GM12878 (cell line): ENCODE results near the gene MBD3. TPM values are rescaled to one million over a fixed set of nuclear protein-coding genes. Genes with fewer than 3 reads are reported as not detected.
A peak's percentile ranks its signal among the peaks of the same experiment; 100 is the strongest.

Experiments used
- ATAC-seq: fragments of 200-7000 bp; cut with Tn5 transposase; 3 replicates; pipeline ENCODE4 v1.9.1; 2020; ENCODE audit warnings: mild to moderate bottlenecking, moderate library complexity
- BruUV-seq: library from RNA; stranded (reverse); fragments of 400-500 nt; replicated peaks from 2 replicates; lab custom pipeline; 2021; lab: Mats Ljungman, UMichigan
- CTCF ChIA-PET: fragments of 300-600 bp; sonication (Branson Sonifier 250); formaldehyde crosslinking; extraction: SDS; loops from one replicate; lab custom pipeline; 2021; ENCODE audit warnings: inconsistent platforms; lab: Yijun Ruan, JAX
- POLR2A ChIA-PET: fragments of 350-600 bp; formaldehyde crosslinking; extraction: SDS; loops from one replicate; lab custom pipeline; 2021; ENCODE audit warnings: inconsistent platforms; lab: Charles Lee
- RAD21 ChIA-PET: fragments of 300-600 bp; sonication (Branson Sonifier 250); formaldehyde crosslinking; loops from one replicate; lab custom pipeline; 2023; ENCODE audit warnings: antibody characterized with exemption; ENCODE audit not compliant: unreplicated experiment; lab: Charles Lee
- SMC1A ChIA-PET: fragments of 300-600 bp; sonication (Branson Sonifier 250); formaldehyde crosslinking; loops from one replicate; lab custom pipeline; 2023; ENCODE audit not compliant: unreplicated experiment, uncharacterized antibody; lab: Charles Lee
- DNase-seq: peaks from one replicate; pipeline ENCODE4 v3.0.0-alpha.2; 2011; ENCODE audit warnings: low read depth, low spot score
- FAIRE-seq: peaks from 3 replicates; lab custom pipeline; 2011; peaks lifted over from hg19 to GRCh38; lab: Jason Lieb, UNC
- H2AFZ ChIP-seq: 2 replicates; pipeline ENCODE4 v1.6.0; 2011; ENCODE audit warnings: low read depth, low read length, control low read depth; ENCODE audit not compliant: control insufficient read depth
- H3K27ac ChIP-seq: 2 replicates; pipeline ENCODE4 v1.5.1; 2011; ENCODE audit warnings: control low read depth; ENCODE audit not compliant: control insufficient read depth, insufficient read depth
- H3K27me3 ChIP-seq, 2 experiments: replicated peaks in 1 of 2; 2 replicates each; pipeline versions ENCODE4 v1.6.0 to v1.6.1; 2011; ENCODE audit warnings: low read length in 1 of 2; ENCODE audit not compliant: control insufficient read depth in 2 of 2, insufficient read depth in 2 of 2
- H3K36me3 ChIP-seq, 2 experiments: 2 replicates each; pipeline ENCODE4 v1.5.1; 2011; ENCODE audit warnings: low read length in 1 of 2; ENCODE audit not compliant: control insufficient read depth in 2 of 2, insufficient read depth in 2 of 2
- H3K4me1 ChIP-seq: 2 replicates; pipeline ENCODE4 v1.6.1; 2011; ENCODE audit warnings: mild to moderate bottlenecking, low read length, moderate library complexity, mixed read lengths; ENCODE audit not compliant: control insufficient read depth, insufficient read depth
- H3K4me2 ChIP-seq: 2 replicates; pipeline ENCODE4 v1.6.0; 2011; ENCODE audit warnings: control low read depth; ENCODE audit not compliant: control insufficient read depth, insufficient read depth
- H3K4me3 ChIP-seq: fragments of 200-600 bp; sonication (generic); 2 replicates; pipeline ENCODE4 v1.5.1; 2016
- H3K79me2 ChIP-seq: 2 replicates; pipeline ENCODE4 v1.6.0; 2011; ENCODE audit warnings: low read length; ENCODE audit not compliant: control insufficient read depth, insufficient read depth
- H3K9ac ChIP-seq: 2 replicates; pipeline ENCODE4 v1.8.0; 2011; ENCODE audit warnings: low read length, control low read depth, mixed read lengths; ENCODE audit not compliant: control insufficient read depth, insufficient read depth
- H3K9me3 ChIP-seq: replicated peaks from 3 replicates; pipeline ENCODE4 v1.5.1; 2011; ENCODE audit warnings: mild to moderate bottlenecking, low read length; ENCODE audit not compliant: control insufficient read depth, insufficient read depth
- H4K20me1 ChIP-seq: 2 replicates; pipeline ENCODE4 v1.6.0; 2011; ENCODE audit not compliant: control insufficient read depth, insufficient read depth
- HDAC6 ChIP-seq: fragments of 200-600 bp; sonication (generic); IDR thresholded peaks from one replicate; pipeline ENCODE4 v1.8.0; 2017; ENCODE audit warnings: antibody characterized with exemption; ENCODE audit not compliant: unreplicated experiment
- JUND ChIP-seq: IDR thresholded peaks from 2 replicates; pipeline ENCODE4 v1.6.1; 2012; ENCODE audit warnings: low read depth, mild to moderate bottlenecking, low read length, improper control_type of control experiment, moderate library complexity
- NFYA ChIP-seq: IDR thresholded peaks from 2 replicates; pipeline ENCODE4 v1.6.1; 2011; ENCODE audit warnings: low read depth, mild to moderate bottlenecking, low read length, improper control_type of control experiment, borderline replicate concordance
- POLR2A ChIP-seq: IDR thresholded peaks from 2 replicates; pipeline ENCODE4 v1.6.1; 2011; ENCODE audit warnings: low read depth, mild to moderate bottlenecking, low read length
- POU2F2 ChIP-seq: IDR thresholded peaks from 3 replicates; pipeline ENCODE4 v1.6.1; 2011; ENCODE audit warnings: low read depth, mild to moderate bottlenecking, low read length, borderline replicate concordance
- SMAD5 ChIP-seq: IDR thresholded peaks from 2 replicates; pipeline ENCODE4 v1.6.1; 2016; ENCODE audit warnings: antibody characterized with exemption, low read depth
- TARDBP ChIP-seq: IDR thresholded peaks from 2 replicates; pipeline ENCODE4 v1.6.1; 2016; ENCODE audit warnings: borderline replicate concordance
- TCF12 ChIP-seq: IDR thresholded peaks from 2 replicates; pipeline ENCODE4 v1.6.1; 2011; ENCODE audit warnings: low read depth, mild to moderate bottlenecking, low read length
- ZSCAN29 ChIP-seq: fragments of 450-650 bp; IDR thresholded peaks from 2 replicates; pipeline ENCODE4 v1.6.1; 2017; ENCODE audit warnings: mild to moderate bottlenecking, moderate library complexity
- WGBS: methylation state at CpG from one replicate; pipeline ENCODE4 v1.1.6; 2016; ENCODE audit warnings: low lambda C conversion rate; ENCODE audit not compliant: insufficient replicate concordance, insufficient coverage; ENCODE audit errors: missing lambda C conversion rate; 5-methylcytosine and 5-hydroxymethylcytosine counted together
- in situ Hi-C: fragments of 300-500 bp; cut with MboI; formaldehyde crosslinking; loops from 9 replicates; pipeline ENCODE4 v1.14.3; 2018; ENCODE audit warnings: mixed read lengths
- intact Hi-C: fragments of 100-400 bp; cut with micrococcal nuclease; formaldehyde crosslinking; loops from one replicate; pipeline ENCODE4 v1.14.2; 2022; ENCODE audit not compliant: unreplicated experiment
- polyA plus RNA-seq, 11 experiments: library from polyadenylated mRNA; depleted of rRNA in 4 of 11; unstranded in 6 of 11; stranded (reverse) in 5 of 11; fragments of >200 nt; fragmentation: Nextera tagmentation in 4 of 11; fragmentation: Illumina TruSeq in 1 of 11; extraction: Ambion mirVana in 4 of 11; extraction: Trizol in 1 of 11; gene quantifications; 1 replicate in 1 of 11; 2 replicates in 10 of 11; pipeline versions ENCODE4 v1.2.1 to v1.2.3, GENCODE V29; 2011 to 2016; ENCODE audit warnings: inconsistent platforms in 2 of 11, missing spikeins in 2 of 11, low read depth in 1 of 11
- total RNA-seq, 4 experiments: library from RNA; depleted of rRNA in 3 of 4; stranded (reverse); fragments of >200 nt in 3 of 4; fragmentation: Illumina TruSeq in 1 of 4; extraction: Trizol in 1 of 4; gene quantifications; 2 replicates each; pipeline versions ENCODE4 v1.2.1 to v1.2.3, GENCODE V29; 2013 to 2021
- TF ChIP-seq, protein P1 (sequence below): IDR thresholded peaks from 2 replicates; pipeline ENCODE4 v1.6.1; 2011; ENCODE audit warnings: borderline replicate concordance, low read depth, mild to moderate bottlenecking, moderate library complexity, mixed read lengths, low read length; ENCODE audit not compliant: insufficient read depth; ENCODE audit errors: extremely low read length

The MBD3 gene
- total and polyA plus RNA-seq, 10 of the 15 experiments (the other 5 are each of a cell fraction or from before 2014, with no cell fraction given): 0.13 to 107 (median 21.9) TPM

DNA sequence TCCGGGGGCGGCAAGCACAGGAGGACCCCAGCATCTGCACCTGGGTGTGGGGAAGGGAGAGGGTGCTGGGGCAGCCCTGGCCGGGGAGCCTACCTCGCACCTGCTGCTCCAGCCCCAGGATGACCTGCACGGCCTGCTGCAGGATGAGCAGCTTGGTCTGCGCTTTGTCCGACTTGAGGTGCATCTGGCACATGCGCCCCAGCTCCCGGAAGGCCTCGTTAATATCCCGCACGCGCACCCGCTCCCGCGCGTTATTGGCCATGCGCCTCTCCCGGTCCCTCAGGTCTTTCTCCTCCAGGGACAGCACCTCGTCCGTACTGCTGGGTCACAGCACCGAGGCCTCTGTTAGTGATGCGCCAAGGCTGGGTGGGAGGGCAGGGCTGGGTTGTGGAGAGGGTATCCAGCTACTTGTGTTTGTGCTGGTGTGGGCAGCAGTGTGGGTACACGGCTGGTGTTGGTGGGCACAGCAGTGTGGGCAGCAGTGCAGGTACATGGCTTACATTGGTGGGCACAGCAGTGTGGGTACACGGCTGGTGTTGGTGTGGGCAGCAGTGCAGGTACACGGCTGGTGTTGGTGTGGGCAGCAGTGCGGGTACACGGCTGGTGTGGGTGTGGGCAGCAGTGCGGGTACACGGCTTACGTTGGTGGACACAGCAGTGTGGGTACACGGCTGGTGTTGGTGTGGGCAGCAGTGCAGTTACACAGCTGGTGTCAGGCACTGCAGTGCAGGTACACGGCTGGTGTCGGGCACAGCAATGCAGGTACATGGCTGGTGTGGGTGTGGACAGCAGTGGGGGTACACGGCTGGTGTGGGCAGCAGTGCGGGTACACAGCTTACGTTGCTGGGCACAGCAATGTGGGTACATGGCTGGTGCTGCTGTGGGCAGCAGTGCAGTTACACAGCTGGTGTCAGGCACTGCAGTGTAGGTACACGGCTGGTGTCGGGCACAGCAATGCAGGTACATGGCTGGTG lies 19.7 kb upstream of the MBD3 start:
- intact Hi-C loops: no loop called here
- Histone ChIP-seq H3K9me3 (no peaks in the 10 kb centered on the region), H3K4me2 (no peak overlapping the region), H4K20me1 (no peaks in the 10 kb centered on the region), H3K79me2 (no peaks in the 10 kb centered on the region), H3K36me3 (peaks cover 15 to 49% of the 10 kb centered on the region in 2 experiments), H3K4me3 (no peak overlapping the region), H2AFZ (no peak overlapping the region)
- SMC1A ChIA-PET: no interaction called here
- ATAC-seq: no peak
- RAD21 ChIA-PET: no interaction called here
- BruUV-seq: no TSS peak
- no peak for FAIRE-seq
- DNase-seq: no peak
- POLR2A ChIA-PET: no interaction called here
- in situ Hi-C loops: no loop called here
- WGBS: 88% methylated on average over 39 of the region's 39 CpGs
- TF ChIP-seq POU2F2 (no peak), POLR2A (peak; percentile 72)
- TF ChIP-seq, all 136 proteins: peak for 1
- no peaks in the 10 kb centered on the region for H3K27me3 ChIP-seq
- CTCF ChIA-PET: no interaction called here
- no peak overlapping the region for H3K27ac ChIP-seq
- H3K4me1 ChIP-seq: no peaks in the 10 kb centered on the region
- H3K9ac ChIP-seq: no peak overlapping the region

DNA sequence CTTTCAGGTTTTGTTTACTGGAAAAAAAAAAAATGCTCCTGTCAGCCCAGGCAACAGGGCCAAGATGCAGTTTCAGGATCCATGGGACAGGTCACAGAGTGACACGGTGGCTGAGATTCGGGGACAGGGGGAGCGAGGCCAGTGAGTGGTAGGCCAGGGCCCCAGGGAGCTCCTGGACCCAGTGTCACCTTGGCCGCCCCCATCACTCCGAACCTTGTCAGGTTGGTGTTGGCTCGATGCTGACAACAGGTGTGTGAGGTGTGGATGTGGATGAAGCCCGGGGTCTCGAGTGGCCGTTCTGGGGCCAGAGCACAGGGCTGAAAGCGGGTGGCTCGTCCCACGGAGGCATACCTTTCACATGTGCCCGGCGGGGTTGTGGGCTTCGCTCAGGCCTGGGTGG lies 18.7 kb upstream of the MBD3 start:
- ChIA-PET SMC1A (no interaction called here), POLR2A (no interaction called here), CTCF (no interaction called here), RAD21 (no interaction called here)
- no peak overlapping the region for H3K9ac ChIP-seq
- no peaks in the 10 kb centered on the region for H4K20me1 ChIP-seq
- intact Hi-C loops: no loop called here
- peaks cover under 1% of the 10 kb centered on the region for H3K4me1 ChIP-seq
- no peak overlapping the region for H2AFZ ChIP-seq
- TSS peak; percentile 72 for BruUV-seq
- peaks cover 14 to 41% of the 10 kb centered on the region in 2 experiments for H3K36me3 ChIP-seq
- no peaks in the 10 kb centered on the region for H3K79me2 ChIP-seq
- TF ChIP-seq SMAD5: no peak
- TF ChIP-seq, protein P1, sequence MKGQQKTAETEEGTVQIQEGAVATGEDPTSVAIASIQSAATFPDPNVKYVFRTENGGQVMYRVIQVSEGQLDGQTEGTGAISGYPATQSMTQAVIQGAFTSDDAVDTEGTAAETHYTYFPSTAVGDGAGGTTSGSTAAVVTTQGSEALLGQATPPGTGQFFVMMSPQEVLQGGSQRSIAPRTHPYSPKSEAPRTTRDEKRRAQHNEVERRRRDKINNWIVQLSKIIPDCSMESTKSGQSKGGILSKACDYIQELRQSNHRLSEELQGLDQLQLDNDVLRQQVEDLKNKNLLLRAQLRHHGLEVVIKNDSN: no peak
- no peak for TF ChIP-seq ZSCAN29
- TF ChIP-seq JUND: no peak
- TF ChIP-seq NFYA: no peak
- no peak for TF ChIP-seq TCF12
- no peak for TF ChIP-seq HDAC6
- no peak for TF ChIP-seq TARDBP
- no peaks in the 10 kb centered on the region for H3K9me3 ChIP-seq
- H3K4me2 ChIP-seq: no peak overlapping the region
- DNase-seq (no peak), FAIRE-seq (no peak), ATAC-seq (no peak)
- in situ Hi-C loops: no loop called here
- no peak overlapping the region for H3K4me3 ChIP-seq
- no peak overlapping the region for H3K27ac ChIP-seq
- H3K27me3 ChIP-seq: no peaks in the 10 kb centered on the region
- 92% methylated on average over 15 of the region's 15 CpGs for WGBS
